Activated CD4-positive, alpha-beta T cell treated with anti-CD3 and anti-CD28 coated beads, Interleukin-2, amount 10 ng/mL, durations not matched to agents 7 days and 5 days (primary cell): ENCODE data around the gene FOXJ3. TPM values are rescaled to one million over a fixed set of nuclear protein-coding genes. Genes with fewer than 3 reads are reported as not detected.

Experiments
- CTCF ChIA-PET: fragments of 350-600 bp; sonication (Branson Sonifier 250); formaldehyde crosslinking; loops from one replicate; lab custom pipeline; 2021; ENCODE audit warnings: antibody characterized with exemption; lab: Charles Lee
- POLR2A ChIA-PET: fragments of 350-600 bp; sonication (Branson Sonifier 250); formaldehyde crosslinking; loops from one replicate; lab custom pipeline; 2021; ENCODE audit warnings: antibody characterized with exemption; lab: Charles Lee
- DNase-seq: peaks from one replicate; pipeline ENCODE4 v3.0.0-alpha.2; 2020
- H3K27ac Mint-ChIP-seq: one replicate; pipeline ENCODE4 v1.8.0; 2021; ENCODE audit warnings: mild to moderate bottlenecking, moderate library complexity, mixed read lengths
- H3K27me3 Mint-ChIP-seq: one replicate; pipeline ENCODE4 v1.8.0; 2021; ENCODE audit warnings: mixed read lengths
- H3K36me3 Mint-ChIP-seq: one replicate; pipeline ENCODE4 v1.8.0; 2021; ENCODE audit warnings: low read depth, mixed read lengths
- H3K4me1 Mint-ChIP-seq: one replicate; pipeline ENCODE4 v1.8.0; 2021; ENCODE audit warnings: mixed read lengths
- H3K4me3 Mint-ChIP-seq: one replicate; pipeline ENCODE4 v1.8.0; 2021; ENCODE audit warnings: mild to moderate bottlenecking, moderate library complexity, mixed read lengths
- H3K9me3 Mint-ChIP-seq: one replicate; pipeline ENCODE4 v1.8.0; 2021; ENCODE audit warnings: mixed read lengths
- total RNA-seq, 2 experiments: library from RNA; stranded (reverse); gene quantifications; one replicate each; pipeline ENCODE4 v1.2.3, GENCODE V29; 2021

FOXJ3 gene
- total RNA-seq, 2 experiments from 2014 or later, result 46.5 to 56.0 TPM

GRCh38 chr1:42330215-42330614, 4.8 kb downstream of the FOXJ3 start:
- Mint-ChIP-seq H3K9me3 (peaks cover 1% of the 10 kb centered on the region), H3K27me3 (no peaks in the 10 kb centered on the region), H3K4me1 (peaks cover 48% of the 10 kb centered on the region), H3K27ac (no peak overlapping the region), H3K4me3 (no peak overlapping the region), H3K36me3 (peaks cover 7% of the 10 kb centered on the region)
- ChIA-PET CTCF (no interaction called here), POLR2A (no interaction called here)
- DNase-seq, result no peak

GRCh38 chr1:42328916-42329496, 6.0 kb downstream of the FOXJ3 start:
- CTCF ChIA-PET, result no interaction called here
- Mint-ChIP-seq H3K36me3 (peaks cover 7% of the 10 kb centered on the region), H3K9me3 (peaks cover 1% of the 10 kb centered on the region), H3K27ac (no peak overlapping the region), H3K4me1 (peaks cover 46% of the 10 kb centered on the region), H3K27me3 (no peaks in the 10 kb centered on the region), H3K4me3 (no peak overlapping the region)
- POLR2A ChIA-PET, result no interaction called here
- DNase-seq, result no peak

GRCh38 chr1:42328047-42328625, 6.9 kb downstream of the FOXJ3 start:
- Mint-ChIP-seq H3K27me3 (no peaks in the 10 kb centered on the region), H3K9me3 (peaks cover 1% of the 10 kb centered on the region), H3K36me3 (peaks cover 11% of the 10 kb centered on the region), H3K4me1 (peaks cover 43% of the 10 kb centered on the region), H3K4me3 (no peak overlapping the region), H3K27ac (no peak overlapping the region)
- ChIA-PET POLR2A (no interaction called here), CTCF (interaction anchor here (0.7 kb wide), 1 partner anchor 43 kb away, joined by 3 read pairs; no protein-coding TSS in a partner anchor)
- DNase-seq, result no peak

- CTCF ChIA-PET, result interaction anchor here (0.7 to 1.3 kb wide), 2 partner anchors 17 to 24 kb away, joined by 3 read pairs; no protein-coding TSS in a partner anchor
- peaks cover 20% of the 10 kb centered on the region for H3K36me3 Mint-ChIP-seq
- H3K27ac Mint-ChIP-seq, result no peak overlapping the region
Observed at GRCh38 chr1:42325014-42325402, 10.0 kb downstream of the FOXJ3 start.

GRCh38 chr1:42324398-42325013, 10.5 kb downstream of the FOXJ3 start:
- POLR2A ChIA-PET, result no interaction called here
- CTCF ChIA-PET, result interaction anchor here (1.3 kb wide), 1 partner anchor 17 kb away, joined by 3 read pairs; no protein-coding TSS in a partner anchor
- no peak for DNase-seq
- H3K4me1 Mint-ChIP-seq, result peaks cover 56% of the 10 kb centered on the region
- no peak overlapping the region for H3K4me3 Mint-ChIP-seq
- no peaks in the 10 kb centered on the region for H3K27me3 Mint-ChIP-seq
- H3K9me3 Mint-ChIP-seq, result no peaks in the 10 kb centered on the region
- H3K27ac Mint-ChIP-seq, result no peak overlapping the region
- peaks cover 20% of the 10 kb centered on the region for H3K36me3 Mint-ChIP-seq

More at GRCh38 chr1:42325014-42325402, 10.0 kb downstream of the FOXJ3 start:
- Mint-ChIP-seq H3K4me1 (peaks cover 51% of the 10 kb centered on the region), H3K9me3 (no peaks in the 10 kb centered on the region), H3K4me3 (no peak overlapping the region), H3K27me3 (no peaks in the 10 kb centered on the region)
- POLR2A ChIA-PET, result no interaction called here
- no peak for DNase-seq

GRCh38 chr1:42323551-42323950, 11.5 kb downstream of the FOXJ3 start:
- H3K4me3 Mint-ChIP-seq, result no peak overlapping the region
- CTCF ChIA-PET, result no interaction called here
- no peaks in the 10 kb centered on the region for H3K27me3 Mint-ChIP-seq
- POLR2A ChIA-PET, result no interaction called here
- H3K27ac Mint-ChIP-seq, result no peak overlapping the region
- H3K9me3 Mint-ChIP-seq, result no peaks in the 10 kb centered on the region
- H3K4me1 Mint-ChIP-seq, result peaks cover 59% of the 10 kb centered on the region
- H3K36me3 Mint-ChIP-seq, result peaks cover 21% of the 10 kb centered on the region
- no peak for DNase-seq

GRCh38 chr1:42322577-42322976, 12.5 kb downstream of the FOXJ3 start:
- Mint-ChIP-seq H3K27ac (no peak overlapping the region), H3K36me3 (peaks cover 26% of the 10 kb centered on the region), H3K4me3 (no peak overlapping the region), H3K9me3 (no peaks in the 10 kb centered on the region), H3K4me1 (peaks cover 63% of the 10 kb centered on the region), H3K27me3 (no peaks in the 10 kb centered on the region)
- ChIA-PET POLR2A (interaction anchor here (0.7 kb wide), 1 partner anchor 10 kb away, joined by 4 read pairs; no protein-coding TSS in a partner anchor), CTCF (no interaction called here)
- no peak for DNase-seq

- H3K9me3 Mint-ChIP-seq, result no peaks in the 10 kb centered on the region
- CTCF ChIA-PET, result no interaction called here
- H3K4me3 Mint-ChIP-seq, result no peak overlapping the region
- H3K4me1 Mint-ChIP-seq, result peaks cover 66% of the 10 kb centered on the region
- H3K36me3 Mint-ChIP-seq, result peaks cover 29% of the 10 kb centered on the region
- no peaks in the 10 kb centered on the region for H3K27me3 Mint-ChIP-seq
- H3K27ac Mint-ChIP-seq, result peak overlapping the region; percentile 37
- POLR2A ChIA-PET, result interaction anchor here (0.6 kb wide), 1 partner anchor 442 kb away, joined by 11 read pairs; no protein-coding TSS in a partner anchor
- DNase-seq, result no peak
Observed at GRCh38 chr1:42321731-42322130, 13.3 kb downstream of the FOXJ3 start.

- peak overlapping the region; percentile 86 for H3K27ac Mint-ChIP-seq
- H3K4me3 Mint-ChIP-seq, result no peak overlapping the region
- peaks cover 69% of the 10 kb centered on the region for H3K4me1 Mint-ChIP-seq
- ChIA-PET CTCF (interaction anchor here (0.6 to 1.5 kb wide), 2 partner anchors 17 to 24 kb away, joined by 3 read pairs; no protein-coding TSS in a partner anchor), POLR2A (interaction anchor here (0.6 to 1.3 kb wide), 2 partner anchors 13 to 14 kb away, joined by 3 read pairs; no protein-coding TSS in a partner anchor)
- no peaks in the 10 kb centered on the region for H3K9me3 Mint-ChIP-seq
- peaks cover 29% of the 10 kb centered on the region for H3K36me3 Mint-ChIP-seq
- no peak for DNase-seq
- no peaks in the 10 kb centered on the region for H3K27me3 Mint-ChIP-seq
Observed at GRCh38 chr1:42320708-42321107, 14.3 kb downstream of the FOXJ3 start.

GRCh38 chr1:42319871-42320484, 15.1 kb downstream of the FOXJ3 start:
- ChIA-PET CTCF (interaction anchor here (1.5 kb wide), 1 partner anchor 18 kb away, joined by 3 read pairs; no protein-coding TSS in a partner anchor), POLR2A (interaction anchor here (1.3 kb wide), 1 partner anchor 14 kb away, joined by 3 read pairs; no protein-coding TSS in a partner anchor)
- H3K4me1 Mint-ChIP-seq, result peaks cover 76% of the 10 kb centered on the region
- no peaks in the 10 kb centered on the region for H3K27me3 Mint-ChIP-seq
- H3K4me3 Mint-ChIP-seq, result peak overlapping the region; percentile 67
- H3K36me3 Mint-ChIP-seq, result peaks cover 29% of the 10 kb centered on the region
- peak overlapping the region; percentile 86 for H3K27ac Mint-ChIP-seq
- peak; percentile 56 for DNase-seq
- no peaks in the 10 kb centered on the region for H3K9me3 Mint-ChIP-seq

- H3K9me3 Mint-ChIP-seq, result no peaks in the 10 kb centered on the region
- CTCF ChIA-PET, result interaction anchor here (1.5 kb wide), 1 partner anchor 18 kb away, joined by 3 read pairs; no protein-coding TSS in a partner anchor
- POLR2A ChIA-PET, result interaction anchor here (0.6 kb wide), 1 partner anchor 88 kb away, joined by 6 read pairs; no protein-coding TSS in a partner anchor
- peak; percentile 23 for DNase-seq
- H3K36me3 Mint-ChIP-seq, result peaks cover 29% of the 10 kb centered on the region
- peaks cover 83% of the 10 kb centered on the region for H3K4me1 Mint-ChIP-seq
- H3K4me3 Mint-ChIP-seq, result peak overlapping the region; percentile 67
- no peaks in the 10 kb centered on the region for H3K27me3 Mint-ChIP-seq
- H3K27ac Mint-ChIP-seq, result peak overlapping the region; percentile 86
Observed at GRCh38 chr1:42319128-42319851, 15.7 kb downstream of the FOXJ3 start.

- DNase-seq, result no peak
- Mint-ChIP-seq H3K27ac (no peak overlapping the region), H3K9me3 (no peaks in the 10 kb centered on the region), H3K4me1 (peaks cover 84% of the 10 kb centered on the region), H3K36me3 (peaks cover 29% of the 10 kb centered on the region), H3K27me3 (no peaks in the 10 kb centered on the region), H3K4me3 (no peak overlapping the region)
- POLR2A ChIA-PET, result no interaction called here
- CTCF ChIA-PET, result no interaction called here
Observed at GRCh38 chr1:42318601-42319000, 16.4 kb downstream of the FOXJ3 start.
